Astrocyte (in vitro differentiated cells and primary cell): ENCODE data around the gene SLBP. TPM values are rescaled to one million over a fixed set of nuclear protein-coding genes. Genes with fewer than 3 reads are reported as not detected.

ENCODE experiments used
- DNase-seq: peaks from one replicate; pipeline ENCODE4 v3.0.0-alpha.2; 2010; ENCODE audit warnings: low read depth
- FAIRE-seq: peaks from 2 replicates; lab custom pipeline; 2011; peaks lifted over from hg19 to GRCh38; lab: Jason Lieb, UNC
- H2AFZ ChIP-seq: 2 replicates; pipeline ENCODE4 v1.6.0; 2012; ENCODE audit warnings: low read depth, low read length, inconsistent platforms
- H3K27ac ChIP-seq: 2 replicates; pipeline ENCODE4 v1.5.1; 2011; ENCODE audit warnings: low read depth, low read length, inconsistent platforms
- H3K27me3 ChIP-seq: 2 replicates; pipeline ENCODE4 v1.6.0; 2011; ENCODE audit warnings: low read length, inconsistent platforms; ENCODE audit not compliant: insufficient read depth
- H3K36me3 ChIP-seq: 2 replicates; pipeline ENCODE4 v1.5.1; 2011; ENCODE audit warnings: low read length, inconsistent platforms; ENCODE audit not compliant: insufficient read depth
- H3K4me1 ChIP-seq: 2 replicates; pipeline ENCODE4 v1.5.1; 2011; ENCODE audit warnings: low read length, inconsistent platforms; ENCODE audit not compliant: insufficient read depth
- H3K4me2 ChIP-seq: 2 replicates; pipeline ENCODE4 v1.6.0; 2012; ENCODE audit warnings: low read length, inconsistent platforms
- H3K4me3 ChIP-seq: 2 replicates; pipeline ENCODE4 v1.5.1; 2011; ENCODE audit warnings: low read depth, mild to moderate bottlenecking, low read length, inconsistent platforms; ENCODE audit not compliant: insufficient read depth
- H3K79me2 ChIP-seq: 2 replicates; pipeline ENCODE4 v1.6.0; 2012; ENCODE audit warnings: mild to moderate bottlenecking, low read length, inconsistent platforms; ENCODE audit not compliant: insufficient read depth
- H3K9ac ChIP-seq: 2 replicates; pipeline ENCODE4 v1.6.0; 2012; ENCODE audit warnings: mild to moderate bottlenecking, low read length, inconsistent platforms
- H3K9me3 ChIP-seq: 2 replicates; pipeline ENCODE4 v1.5.1; 2012; ENCODE audit warnings: low read depth, mild to moderate bottlenecking, low read length, inconsistent platforms; ENCODE audit not compliant: insufficient read depth
- H4K20me1 ChIP-seq: 2 replicates; pipeline ENCODE4 v1.6.0; 2012; ENCODE audit warnings: low read length, inconsistent platforms; ENCODE audit not compliant: insufficient read depth
- H3K27ac Mint-ChIP-seq: one replicate; pipeline ENCODE4 v1.8.0; 2021; ENCODE audit warnings: mild to moderate bottlenecking, mixed read lengths; ENCODE audit not compliant: unreplicated experiment
- H3K27me3 Mint-ChIP-seq: one replicate; pipeline ENCODE4 v1.8.0; 2021; ENCODE audit warnings: low read depth, mixed read lengths; ENCODE audit not compliant: unreplicated experiment
- H3K36me3 Mint-ChIP-seq: one replicate; pipeline ENCODE4 v1.8.0; 2021; ENCODE audit warnings: low read depth, mixed read lengths; ENCODE audit not compliant: unreplicated experiment
- H3K4me1 Mint-ChIP-seq: one replicate; pipeline ENCODE4 v1.8.0; 2021; ENCODE audit warnings: low read depth, mixed read lengths; ENCODE audit not compliant: unreplicated experiment
- H3K4me3 Mint-ChIP-seq: one replicate; pipeline ENCODE4 v1.8.0; 2021; ENCODE audit warnings: mild to moderate bottlenecking, moderate library complexity, mixed read lengths; ENCODE audit not compliant: unreplicated experiment
- H3K9me3 Mint-ChIP-seq: one replicate; pipeline ENCODE4 v1.8.0; 2021; ENCODE audit warnings: mild to moderate bottlenecking, mixed read lengths; ENCODE audit not compliant: unreplicated experiment
- EZH2 ChIP-seq: IDR thresholded peaks from 2 replicates; pipeline ENCODE4 v1.6.1; 2012; ENCODE audit warnings: mild to moderate bottlenecking, low read length, inconsistent platforms; ENCODE audit not compliant: insufficient read depth
- total RNA-seq: library from RNA; stranded (reverse); gene quantifications from 2 replicates; pipeline ENCODE4 v1.2.1, GENCODE V29; 2021
- TF ChIP-seq, protein P1 (sequence below): IDR thresholded peaks from 2 replicates; pipeline ENCODE4 v1.5.1; 2011; ENCODE audit warnings: low read depth, mild to moderate bottlenecking, inconsistent platforms, low read length, moderate library complexity; ENCODE audit not compliant: insufficient read depth

The SLBP gene
- total RNA-seq, 1 donor from 2014 or later, result 44.5 TPM

DNA sequence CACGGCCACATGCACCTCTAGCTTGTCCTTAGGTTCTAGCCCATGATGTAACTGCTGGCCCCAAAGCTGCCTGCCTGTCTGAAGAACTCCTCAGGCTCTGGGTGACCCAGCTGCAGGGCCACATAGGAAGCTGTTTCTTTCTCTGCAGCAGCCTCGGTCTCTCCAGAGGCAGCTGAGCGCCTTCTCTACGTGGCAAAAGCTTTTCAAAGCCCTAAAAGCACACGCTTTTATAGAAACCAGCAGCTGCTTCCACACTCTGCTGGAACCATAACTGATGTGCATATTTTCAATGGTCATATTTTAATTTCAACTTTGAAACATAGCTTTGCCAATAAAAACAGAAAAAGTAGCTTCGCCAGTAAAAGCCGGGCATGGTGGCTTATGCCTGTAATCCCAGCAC, 65.4 kb downstream of the SLBP start:
- Histone ChIP-seq H3K9ac (no peak overlapping the region), H3K4me3 (no peak overlapping the region), H3K27ac (no peak overlapping the region), H2AFZ (no peak overlapping the region), H3K4me2 (no peak overlapping the region), H3K4me1 (no peaks in the 10 kb centered on the region), H3K9me3 (no peaks in the 10 kb centered on the region), H3K79me2 (no peaks in the 10 kb centered on the region), H3K27me3 (no peaks in the 10 kb centered on the region), H4K20me1 (no peaks in the 10 kb centered on the region), H3K36me3 (no peaks in the 10 kb centered on the region)
- Mint-ChIP-seq H3K27ac (no peak overlapping the region), H3K4me3 (no peak overlapping the region), H3K36me3 (peaks cover 8% of the 10 kb centered on the region), H3K27me3 (peaks cover 15% of the 10 kb centered on the region), H3K9me3 (no peaks in the 10 kb centered on the region), H3K4me1 (no peaks in the 10 kb centered on the region)
- DNase-seq (no peak), FAIRE-seq (no peak)
- TF ChIP-seq, protein P1, sequence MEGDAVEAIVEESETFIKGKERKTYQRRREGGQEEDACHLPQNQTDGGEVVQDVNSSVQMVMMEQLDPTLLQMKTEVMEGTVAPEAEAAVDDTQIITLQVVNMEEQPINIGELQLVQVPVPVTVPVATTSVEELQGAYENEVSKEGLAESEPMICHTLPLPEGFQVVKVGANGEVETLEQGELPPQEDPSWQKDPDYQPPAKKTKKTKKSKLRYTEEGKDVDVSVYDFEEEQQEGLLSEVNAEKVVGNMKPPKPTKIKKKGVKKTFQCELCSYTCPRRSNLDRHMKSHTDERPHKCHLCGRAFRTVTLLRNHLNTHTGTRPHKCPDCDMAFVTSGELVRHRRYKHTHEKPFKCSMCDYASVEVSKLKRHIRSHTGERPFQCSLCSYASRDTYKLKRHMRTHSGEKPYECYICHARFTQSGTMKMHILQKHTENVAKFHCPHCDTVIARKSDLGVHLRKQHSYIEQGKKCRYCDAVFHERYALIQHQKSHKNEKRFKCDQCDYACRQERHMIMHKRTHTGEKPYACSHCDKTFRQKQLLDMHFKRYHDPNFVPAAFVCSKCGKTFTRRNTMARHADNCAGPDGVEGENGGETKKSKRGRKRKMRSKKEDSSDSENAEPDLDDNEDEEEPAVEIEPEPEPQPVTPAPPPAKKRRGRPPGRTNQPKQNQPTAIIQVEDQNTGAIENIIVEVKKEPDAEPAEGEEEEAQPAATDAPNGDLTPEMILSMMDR, result no peak
- TF ChIP-seq EZH2, result no peak

DNA sequence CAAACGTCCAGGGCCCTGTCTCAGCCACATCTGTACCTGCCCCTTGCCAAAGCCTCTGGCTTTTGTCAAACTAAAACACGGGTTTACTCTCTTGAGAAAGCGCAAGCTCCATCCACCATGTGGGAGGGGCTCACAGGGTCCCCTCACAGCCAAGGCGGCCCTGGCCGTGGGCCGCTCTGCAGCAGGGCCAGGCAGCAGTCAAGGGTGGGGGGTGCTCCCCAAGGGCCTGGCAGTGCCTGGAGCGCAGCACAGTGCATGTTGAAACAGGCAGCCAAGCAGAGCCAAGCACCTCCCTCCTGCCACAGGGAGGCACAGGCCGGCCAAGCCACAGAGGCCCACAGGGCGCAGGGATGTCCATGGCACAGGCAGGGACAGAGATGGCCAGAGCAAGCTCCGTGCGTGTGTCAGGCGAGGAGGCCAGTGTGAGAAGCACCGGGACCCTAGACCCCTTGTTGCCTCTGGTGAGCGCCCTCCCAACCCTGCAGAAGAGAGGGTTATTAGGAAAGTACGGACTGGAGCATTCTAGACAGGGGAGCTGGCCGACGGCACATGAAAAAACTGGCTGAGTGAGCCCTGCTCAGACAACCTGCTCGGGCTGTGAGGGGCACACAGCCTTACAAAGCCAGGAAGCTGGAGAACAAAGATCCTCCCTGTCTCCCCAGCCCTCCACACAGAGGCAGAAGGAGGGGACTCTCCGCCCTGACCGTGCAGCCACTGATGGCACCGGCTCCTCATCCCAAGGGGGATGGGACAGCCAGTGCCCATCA, 67.0 kb downstream of the SLBP start:
- Histone ChIP-seq H3K27me3 (no peaks in the 10 kb centered on the region), H3K4me1 (no peaks in the 10 kb centered on the region), H3K4me3 (no peak overlapping the region), H3K27ac (no peak overlapping the region), H3K4me2 (no peak overlapping the region), H4K20me1 (no peaks in the 10 kb centered on the region), H3K9me3 (no peaks in the 10 kb centered on the region), H2AFZ (peak overlapping the region; percentile 58), H3K79me2 (no peaks in the 10 kb centered on the region), H3K9ac (no peak overlapping the region), H3K36me3 (no peaks in the 10 kb centered on the region)
- Mint-ChIP-seq H3K36me3 (peaks cover 5% of the 10 kb centered on the region), H3K27me3 (peaks cover 17% of the 10 kb centered on the region), H3K27ac (no peak overlapping the region), H3K4me3 (no peak overlapping the region), H3K9me3 (no peaks in the 10 kb centered on the region), H3K4me1 (no peaks in the 10 kb centered on the region)
- TF ChIP-seq, protein P1, result no peak
- TF ChIP-seq EZH2, result no peak
- FAIRE-seq (no peak), DNase-seq (peak; percentile 18)
